Measurements from ENCODE around the gene IQGAP2.
A peak's percentile ranks its signal among the peaks of the same experiment; 100 is the strongest.

Gene IQGAP2

GRCh38 chr5:76468635-76469425 is 65.7 kb downstream of the IQGAP2 start:
- H3K4me3 Mint-ChIP-seq, result no peak overlapping the region
- H3K4me1 Mint-ChIP-seq (ENCODE audit: low read depth), result peaks cover 46% of the 10 kb centered on the region
- H3K36me3 Mint-ChIP-seq (ENCODE audit: low read depth), result peaks cover 32% of the 10 kb centered on the region
- H3K27ac Mint-ChIP-seq, result no peak overlapping the region
- peaks cover 6% of the 10 kb centered on the region for H3K9me3 Mint-ChIP-seq
- no peaks in the 10 kb centered on the region for H3K27me3 Mint-ChIP-seq (ENCODE audit: low read depth)

GRCh38 chr5:76469656-76470290 is 66.7 kb downstream of the IQGAP2 start:
- no peak overlapping the region for H3K27ac Mint-ChIP-seq
- peaks cover 26% of the 10 kb centered on the region for H3K36me3 Mint-ChIP-seq (ENCODE audit: low read depth)

GRCh38 chr5:76470976-76471375 is 67.9 kb downstream of the IQGAP2 start:
- Mint-ChIP-seq H3K4me3 (no peak overlapping the region), H3K9me3 (peaks cover 3% of the 10 kb centered on the region), H3K4me1 (ENCODE audit: low read depth) (peaks cover 54% of the 10 kb centered on the region), H3K36me3 (ENCODE audit: low read depth) (peaks cover 21% of the 10 kb centered on the region), H3K27me3 (ENCODE audit: low read depth) (no peaks in the 10 kb centered on the region), H3K27ac (no peak overlapping the region)

More at GRCh38 chr5:76469656-76470290, 66.7 kb downstream of the IQGAP2 start:
- peaks cover 48% of the 10 kb centered on the region for H3K4me1 Mint-ChIP-seq (ENCODE audit: low read depth)
- H3K4me3 Mint-ChIP-seq, result no peak overlapping the region
- peaks cover 3% of the 10 kb centered on the region for H3K9me3 Mint-ChIP-seq
- H3K27me3 Mint-ChIP-seq (ENCODE audit: low read depth), result no peaks in the 10 kb centered on the region

GRCh38 chr5:76471406-76471805 is 68.3 kb downstream of the IQGAP2 start:
- peaks cover 55% of the 10 kb centered on the region for H3K4me1 Mint-ChIP-seq (ENCODE audit: low read depth)
- H3K36me3 Mint-ChIP-seq (ENCODE audit: low read depth), result peaks cover 22% of the 10 kb centered on the region
- H3K27ac Mint-ChIP-seq, result no peak overlapping the region
- H3K27me3 Mint-ChIP-seq (ENCODE audit: low read depth), result no peaks in the 10 kb centered on the region
- no peak overlapping the region for H3K4me3 Mint-ChIP-seq
- H3K9me3 Mint-ChIP-seq, result peaks cover 3% of the 10 kb centered on the region

- Mint-ChIP-seq H3K27ac (peak overlapping the region; percentile 64), H3K27me3 (ENCODE audit: low read depth) (no peaks in the 10 kb centered on the region), H3K36me3 (ENCODE audit: low read depth) (peaks cover 23% of the 10 kb centered on the region), H3K4me3 (peak overlapping the region; percentile 27), H3K9me3 (peaks cover 3% of the 10 kb centered on the region), H3K4me1 (ENCODE audit: low read depth) (peaks cover 56% of the 10 kb centered on the region)
These were observed 68.9 kb downstream of the IQGAP2 start for GRCh38 chr5:76471987-76472334.

GRCh38 chr5:76472335-76473008 is 69.4 kb downstream of the IQGAP2 start:
- H3K27ac Mint-ChIP-seq, result peak overlapping the region; percentile 64
- H3K9me3 Mint-ChIP-seq, result peaks cover 3% of the 10 kb centered on the region
- no peaks in the 10 kb centered on the region for H3K27me3 Mint-ChIP-seq (ENCODE audit: low read depth)
- peak overlapping the region; percentile 27 for H3K4me3 Mint-ChIP-seq
- H3K4me1 Mint-ChIP-seq (ENCODE audit: low read depth), result peaks cover 56% of the 10 kb centered on the region
- H3K36me3 Mint-ChIP-seq (ENCODE audit: low read depth), result peaks cover 22% of the 10 kb centered on the region

- Mint-ChIP-seq H3K9me3 (peaks cover 3% of the 10 kb centered on the region), H3K4me1 (ENCODE audit: low read depth) (peaks cover 56% of the 10 kb centered on the region), H3K27me3 (ENCODE audit: low read depth) (no peaks in the 10 kb centered on the region), H3K4me3 (no peak overlapping the region), H3K36me3 (ENCODE audit: low read depth) (peaks cover 19% of the 10 kb centered on the region), H3K27ac (peak overlapping the region; percentile 90)
These were observed 69.9 kb downstream of the IQGAP2 start for GRCh38 chr5:76473009-76473336.

GRCh38 chr5:76473661-76474060 is 70.6 kb downstream of the IQGAP2 start:
- Mint-ChIP-seq H3K4me3 (peak overlapping the region; percentile 49), H3K36me3 (ENCODE audit: low read depth) (peaks cover 17% of the 10 kb centered on the region)

GRCh38 chr5:76474377-76474776 is 71.3 kb downstream of the IQGAP2 start:
- peak overlapping the region; percentile 27 for H3K27ac Mint-ChIP-seq
- H3K36me3 Mint-ChIP-seq (ENCODE audit: low read depth), result peaks cover 15% of the 10 kb centered on the region
- H3K9me3 Mint-ChIP-seq, result peaks cover 3% of the 10 kb centered on the region
- no peaks in the 10 kb centered on the region for H3K27me3 Mint-ChIP-seq (ENCODE audit: low read depth)
- H3K4me1 Mint-ChIP-seq (ENCODE audit: low read depth), result peaks cover 50% of the 10 kb centered on the region
- no peak overlapping the region for H3K4me3 Mint-ChIP-seq

More at GRCh38 chr5:76473661-76474060, 70.6 kb downstream of the IQGAP2 start:
- Mint-ChIP-seq H3K27me3 (ENCODE audit: low read depth) (no peaks in the 10 kb centered on the region), H3K9me3 (peaks cover 3% of the 10 kb centered on the region), H3K27ac (peak overlapping the region; percentile 90), H3K4me1 (ENCODE audit: low read depth) (peaks cover 52% of the 10 kb centered on the region)

GRCh38 chr5:76475385-76475784 is 72.3 kb downstream of the IQGAP2 start:
- Mint-ChIP-seq H3K27ac (no peak overlapping the region), H3K4me3 (no peak overlapping the region), H3K4me1 (ENCODE audit: low read depth) (peaks cover 54% of the 10 kb centered on the region), H3K27me3 (ENCODE audit: low read depth) (no peaks in the 10 kb centered on the region), H3K36me3 (ENCODE audit: low read depth) (peaks cover 15% of the 10 kb centered on the region), H3K9me3 (peaks cover 3% of the 10 kb centered on the region)

- H3K27me3 Mint-ChIP-seq (ENCODE audit: low read depth), result no peaks in the 10 kb centered on the region
- H3K9me3 Mint-ChIP-seq, result peaks cover 3% of the 10 kb centered on the region
- H3K36me3 Mint-ChIP-seq (ENCODE audit: low read depth), result peaks cover 15% of the 10 kb centered on the region
- H3K27ac Mint-ChIP-seq, result peak overlapping the region; percentile 21
- H3K4me3 Mint-ChIP-seq, result no peak overlapping the region
- peaks cover 49% of the 10 kb centered on the region for H3K4me1 Mint-ChIP-seq (ENCODE audit: low read depth)
These were observed 72.9 kb downstream of the IQGAP2 start for GRCh38 chr5:76475936-76476335.

- H3K9me3 Mint-ChIP-seq, result peaks cover 3% of the 10 kb centered on the region
- no peak overlapping the region for H3K4me3 Mint-ChIP-seq
- peak overlapping the region; percentile 5 for H3K27ac Mint-ChIP-seq
- H3K27me3 Mint-ChIP-seq (ENCODE audit: low read depth), result no peaks in the 10 kb centered on the region
- H3K36me3 Mint-ChIP-seq (ENCODE audit: low read depth), result peaks cover 15% of the 10 kb centered on the region
- H3K4me1 Mint-ChIP-seq (ENCODE audit: low read depth), result peaks cover 44% of the 10 kb centered on the region
These were observed 73.5 kb downstream of the IQGAP2 start for GRCh38 chr5:76476474-76477038.

GRCh38 chr5:76477061-76477460 is 74.0 kb downstream of the IQGAP2 start:
- Mint-ChIP-seq H3K27ac (no peak overlapping the region), H3K4me3 (no peak overlapping the region), H3K9me3 (peaks cover 3% of the 10 kb centered on the region), H3K36me3 (ENCODE audit: low read depth) (peaks cover 15% of the 10 kb centered on the region), H3K4me1 (ENCODE audit: low read depth) (peaks cover 39% of the 10 kb centered on the region), H3K27me3 (ENCODE audit: low read depth) (no peaks in the 10 kb centered on the region)

GRCh38 chr5:76477571-76477970 is 74.5 kb downstream of the IQGAP2 start:
- H3K27ac Mint-ChIP-seq, result no peak overlapping the region
- H3K4me1 Mint-ChIP-seq (ENCODE audit: low read depth), result peaks cover 34% of the 10 kb centered on the region
- H3K9me3 Mint-ChIP-seq, result peaks cover 3% of the 10 kb centered on the region
- no peaks in the 10 kb centered on the region for H3K27me3 Mint-ChIP-seq (ENCODE audit: low read depth)
- no peak overlapping the region for H3K4me3 Mint-ChIP-seq
- H3K36me3 Mint-ChIP-seq (ENCODE audit: low read depth), result peaks cover 17% of the 10 kb centered on the region
